Heart left ventricle (tissue), 16 donors: ENCODE measurements around the gene BRCA2. TPM values are rescaled to one million over a fixed set of nuclear protein-coding genes. Genes with fewer than 3 reads are reported as not detected.
A peak's percentile ranks its signal among the peaks of the same experiment; 100 is the strongest.

Experiments
- ATAC-seq, 4 donors: fragments of 200-7000 bp; cut with Tn5 transposase; one replicate each; pipeline ENCODE4 v1.9.1; 2020 to 2022; ENCODE audit warnings: moderate library complexity in 4 of 4, mild to moderate bottlenecking in 3 of 4, moderate number of reproducible peaks in 1 of 4
- DNase-seq, 5 donors: peaks; one replicate each; pipeline ENCODE4 v3.0.0-alpha.2; 2020
- H3K27ac ChIP-seq, 12 donors: fragments of 200-600 bp; sonication (generic) in 4 of 12; one replicate each; pipeline versions ENCODE4 v1.5.0 to v1.8.0; 2016 to 2022; ENCODE audit warnings: mild to moderate bottlenecking in 2 of 12
- H3K27me3 ChIP-seq, 9 donors: fragments of 200-600 bp; sonication (generic) in 2 of 9; one replicate each; pipeline versions ENCODE4 v1.5.1 to v1.8.0; 2016 to 2022; ENCODE audit warnings: mild to moderate bottlenecking in 3 of 9
- H3K36me3 ChIP-seq, 9 donors: fragments of 200-600 bp; sonication (generic) in 2 of 9; one replicate each; pipeline versions ENCODE4 v1.5.0 to v1.8.0; 2018 to 2022; ENCODE audit warnings: mild to moderate bottlenecking in 2 of 9
- H3K4me1 ChIP-seq, 12 donors: fragments of 200-600 bp; sonication (generic) in 4 of 12; one replicate each; pipeline versions ENCODE4 v1.5.0 to v1.8.0; 2016 to 2022; ENCODE audit warnings: mild to moderate bottlenecking in 3 of 12
- H3K4me3 ChIP-seq, 12 donors: fragments of 200-600 bp; sonication (generic) in 4 of 12; one replicate each; pipeline versions ENCODE4 v1.5.0 to v1.8.0; 2017 to 2022; ENCODE audit warnings: mild to moderate bottlenecking in 9 of 12, moderate library complexity in 4 of 12
- H3K9me3 ChIP-seq, 12 donors: fragments of 200-600 bp; sonication (generic) in 4 of 12; one replicate each; pipeline versions ENCODE4 v1.5.0 to v1.8.0; 2016 to 2022; ENCODE audit warnings: mild to moderate bottlenecking in 1 of 12
- POLR2A ChIP-seq, 2 donors: fragments of 450-650 bp; IDR thresholded peaks; one replicate each; pipeline ENCODE4 v1.6.1; 2017; ENCODE audit warnings: antibody characterized with exemption in 2 of 2, mild to moderate bottlenecking in 2 of 2, moderate library complexity in 2 of 2
- WGBS, 4 donors: extraction: QIAGEN DNeasy Blood & Tissue Kit in 2 of 4; methylation state at CpG; one replicate each; pipeline versions ENCODE4 v1.1.5 to v1.1.7; 2013 to 2018; 5-methylcytosine and 5-hydroxymethylcytosine counted together
- intact Hi-C, 10 donors: fragments of 100-400 bp; cut with DNase I; formaldehyde crosslinking; loops; one replicate each; pipeline versions ENCODE4 v1.11.1 to v1.14.2; 2022
- polyA plus RNA-seq, 2 donors: library from polyadenylated mRNA; stranded (reverse); fragments of 200-250 nt; gene quantifications; one replicate each; pipeline ENCODE4 v1.2.3, GENCODE V29; 2013
- total RNA-seq, 9 donors: library from RNA; depleted of rRNA in 2 of 9; stranded (reverse); fragments of >200 nt in 2 of 9; fragmentation: NEBNext Ultra II Directional in 3 of 9; extraction: Animal tissue kit (Norgen Biotek cat#: 25700) in 3 of 9; gene quantifications; one replicate each; pipeline versions ENCODE4 v1.1.0 to v1.2.4, GENCODE V29; 2016 to 2023
- TF ChIP-seq, protein P1 (sequence below), 12 donors: fragments of 200-600 bp; sonication (generic) in 4 of 12; IDR thresholded peaks; one replicate each; pipeline versions ENCODE4 v1.5.0 to v1.8.0; 2018 to 2022; ENCODE audit warnings: antibody characterized with exemption in 12 of 12, mild to moderate bottlenecking in 5 of 12
- donor health status: ischemic (EF 13 %, LVEDD 7.1; RV severe dilation, severe dysfunction).
- donor health status: healthy with polysubstance abuse.
- donor health status: DM: no; HTN: yes; CAD: no.
- donor health status: DM: no; HTN: no; CAD: no.
- donor health status: ischemic (EF 25% LVEDD 6.9; RV normal size, moderate dysfunction).
- donor health status: ischemic (EF 25% LVEDD 5.7; RV mildly dilated, moderate dysfunction).
- donor health status: healthy.
- donor health status: DM: yes; HTN: yes; CAD: no.
- donor health status: ischemic (EF 35%, LVEDD 5.7; RV mildly dilated, moderate dysfunction).
- donor health status: nonischemic (EF 11% LVEDD 7.7; RV severe dilation, severe dysfunction).
- donor health status: DM: yes; HTN: yes; CAD: no.
- donor health status: PGD.
- donor health status: ischemic (EF 29% LVEDD 5.4; RV normal size, mild dysfunction).
- donor health status: nonischemic (EF 23%, LVEDD 6.1; RV moderate dilation, normal function).

BRCA2 gene
- total and polyA plus RNA-seq, 11 donors = 0.04 to 5.2 (median 0.28) TPM

DNA sequence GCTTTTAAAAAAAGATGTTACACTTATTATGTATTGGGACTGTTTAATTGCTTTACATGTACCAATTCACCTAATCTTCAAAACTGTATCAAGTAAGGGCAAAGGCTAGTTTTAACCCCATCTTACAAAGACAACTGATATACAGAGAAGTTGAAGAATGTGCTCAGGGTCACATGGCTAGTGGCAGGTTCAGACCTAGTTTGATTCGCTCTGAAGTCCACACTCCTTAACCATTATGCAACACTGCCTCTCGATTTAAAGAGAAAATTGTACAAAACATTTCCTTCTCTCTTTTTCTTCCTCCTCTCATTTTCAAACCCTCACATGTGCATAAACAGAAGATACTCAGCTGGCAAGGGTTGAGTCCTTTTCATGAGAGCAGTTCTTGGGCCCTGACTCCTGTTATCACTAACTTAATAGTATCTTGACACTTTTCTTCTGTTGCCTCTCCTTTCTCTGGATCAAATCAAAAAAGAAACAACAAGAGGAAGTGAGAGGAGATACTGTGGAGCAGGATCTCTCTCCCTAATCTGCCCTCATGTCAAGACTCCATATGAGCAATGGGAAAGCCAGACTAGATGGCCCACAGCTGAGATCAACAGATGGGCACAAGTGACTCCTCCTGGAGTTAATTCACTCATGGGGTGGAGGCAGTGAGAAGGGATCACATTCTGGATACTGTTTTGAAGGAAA lies 131.6 kb downstream of the BRCA2 start:
- peak overlapping the region in 1 of 12 donors; percentile 65 for H3K27ac ChIP-seq
- DNase-seq (no peak), ATAC-seq (no peak)
- no peak overlapping the region for H3K4me3 ChIP-seq
- intact Hi-C loops = no loop called here
- H3K9me3 ChIP-seq = peaks cover 0 to 7% (median 0%) of the 10 kb centered on the region in 12 donors
- WGBS, 4 donors = 55 to 70% (median 64%) methylated on average over 2 of the region's 2 CpGs
- no peak for TF ChIP-seq POLR2A (IDR thresholded peaks at IDR 0.05)
- TF ChIP-seq, protein P1, sequence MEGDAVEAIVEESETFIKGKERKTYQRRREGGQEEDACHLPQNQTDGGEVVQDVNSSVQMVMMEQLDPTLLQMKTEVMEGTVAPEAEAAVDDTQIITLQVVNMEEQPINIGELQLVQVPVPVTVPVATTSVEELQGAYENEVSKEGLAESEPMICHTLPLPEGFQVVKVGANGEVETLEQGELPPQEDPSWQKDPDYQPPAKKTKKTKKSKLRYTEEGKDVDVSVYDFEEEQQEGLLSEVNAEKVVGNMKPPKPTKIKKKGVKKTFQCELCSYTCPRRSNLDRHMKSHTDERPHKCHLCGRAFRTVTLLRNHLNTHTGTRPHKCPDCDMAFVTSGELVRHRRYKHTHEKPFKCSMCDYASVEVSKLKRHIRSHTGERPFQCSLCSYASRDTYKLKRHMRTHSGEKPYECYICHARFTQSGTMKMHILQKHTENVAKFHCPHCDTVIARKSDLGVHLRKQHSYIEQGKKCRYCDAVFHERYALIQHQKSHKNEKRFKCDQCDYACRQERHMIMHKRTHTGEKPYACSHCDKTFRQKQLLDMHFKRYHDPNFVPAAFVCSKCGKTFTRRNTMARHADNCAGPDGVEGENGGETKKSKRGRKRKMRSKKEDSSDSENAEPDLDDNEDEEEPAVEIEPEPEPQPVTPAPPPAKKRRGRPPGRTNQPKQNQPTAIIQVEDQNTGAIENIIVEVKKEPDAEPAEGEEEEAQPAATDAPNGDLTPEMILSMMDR (IDR thresholded peaks at IDR 0.05) = no peak
- peaks cover 0 to 38% (median 4%) of the 10 kb centered on the region in 9 donors for H3K36me3 ChIP-seq
- H3K4me1 ChIP-seq = peaks cover 0 to 33% (median 3%) of the 10 kb centered on the region in 12 donors
- H3K27me3 ChIP-seq = no peaks in the 10 kb centered on the region

DNA sequence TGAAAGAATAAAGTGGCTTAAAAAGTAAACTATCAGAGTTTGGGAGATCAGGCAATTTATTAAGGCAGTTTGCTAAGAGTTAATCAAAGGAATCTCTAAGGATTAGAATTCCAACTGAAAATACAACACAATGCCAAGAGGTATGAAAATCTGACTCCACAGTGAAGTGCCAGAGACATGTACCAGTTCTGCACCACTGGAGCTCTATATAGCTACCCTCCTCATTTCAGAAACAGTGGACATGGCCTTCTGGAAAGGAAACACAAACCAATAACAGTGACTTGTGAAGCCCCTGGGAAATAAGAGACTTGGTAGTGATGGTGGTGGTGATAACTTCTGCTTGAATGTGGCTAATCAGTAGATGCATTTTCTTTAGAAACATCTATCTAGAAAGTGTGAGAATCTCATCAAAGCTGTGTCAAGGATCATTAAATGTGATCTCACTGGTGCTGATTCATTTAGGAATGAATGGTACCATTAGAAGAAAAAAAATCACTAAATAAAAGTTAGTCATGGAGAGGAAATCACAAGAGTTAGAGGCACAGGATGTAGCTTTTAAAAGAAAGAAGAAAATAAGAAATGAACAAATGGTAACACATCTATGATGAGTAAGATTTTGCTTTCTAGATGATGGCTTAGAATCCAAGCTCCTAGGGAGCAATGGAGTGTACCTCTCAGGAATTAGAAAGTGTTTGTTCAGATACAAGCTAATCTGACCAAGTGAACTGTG lies 132.8 kb downstream of the BRCA2 start:
- Histone ChIP-seq H3K4me3 (no peak overlapping the region), H3K36me3 (peaks cover 0 to 31% (median 6%) of the 10 kb centered on the region in 9 donors), H3K9me3 (peaks cover 0 to 13% (median 0%) of the 10 kb centered on the region in 12 donors), H3K27ac (peak overlapping the region in 1 of 12 donors; percentile 65), H3K27me3 (no peaks in the 10 kb centered on the region), H3K4me1 (peaks cover 0 to 39% (median 3%) of the 10 kb centered on the region in 12 donors)
- intact Hi-C loops = no loop called here
- no peak for DNase-seq
- no peak for ATAC-seq
- TF ChIP-seq, protein P1 (IDR thresholded peaks at IDR 0.05) = no peak
- no peak for TF ChIP-seq POLR2A (IDR thresholded peaks at IDR 0.05)

DNA sequence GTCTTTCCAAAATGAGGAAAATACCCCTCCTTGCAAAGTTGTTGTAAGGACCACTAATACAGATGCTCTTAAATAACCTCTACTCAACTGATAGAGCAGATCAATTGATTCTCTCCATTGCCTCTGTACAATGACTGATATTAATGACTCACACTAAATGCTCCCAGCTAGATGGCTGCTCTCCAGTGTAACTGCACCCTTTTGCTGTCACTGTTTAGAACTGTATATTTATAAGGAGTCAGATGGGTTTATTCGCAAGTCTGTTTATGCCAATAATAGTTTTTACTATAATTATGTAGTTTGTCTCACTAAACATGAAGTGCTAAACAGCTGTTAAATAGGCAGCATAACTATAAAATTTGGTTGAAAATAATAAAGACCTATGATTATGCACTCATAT lies 133.7 kb downstream of the BRCA2 start:
- H3K4me3 ChIP-seq = no peak overlapping the region
- WGBS, 4 donors = 97 to 100% (median 97%) methylated on average over 1 of the region's 1 CpG
- peaks cover 0 to 13% (median 0%) of the 10 kb centered on the region in 12 donors for H3K9me3 ChIP-seq
- ATAC-seq = no peak
- peaks cover 0 to 24% (median 0%) of the 10 kb centered on the region in 9 donors for H3K36me3 ChIP-seq
- no peak overlapping the region for H3K27ac ChIP-seq
- peaks cover 0 to 32% (median 3%) of the 10 kb centered on the region in 12 donors for H3K4me1 ChIP-seq
- H3K27me3 ChIP-seq = no peaks in the 10 kb centered on the region
- DNase-seq = no peak
- TF ChIP-seq POLR2A (IDR thresholded peaks at IDR 0.05) = no peak
- TF ChIP-seq, protein P1 (IDR thresholded peaks at IDR 0.05) = no peak
- intact Hi-C loops = no loop called here

Other genes with a start within 250 kb of the BRCA2 start
- not detected for gene ZAR1L, start 145 bp upstream of the BRCA2 start, total RNA-seq
- not detected for gene ZAR1L, start 145 bp upstream of the BRCA2 start, polyA plus RNA-seq
- gene N4BP2L1, start 112.6 kb downstream of the BRCA2 start, total RNA-seq = 10 to 100 TPM in 2 of 9 donors, 1 to 10 TPM in 7; 2.1 to 14.8 (median 4.5) TPM
- gene N4BP2L1, start 112.6 kb downstream of the BRCA2 start, polyA plus RNA-seq = 1 to 10 TPM; 3.2 to 8.2 TPM
- 100 to 1,000 TPM; 106 to 297 (median 142) TPM for gene N4BP2L2, start 223.3 kb downstream of the BRCA2 start, total RNA-seq
- 10 to 100 TPM; 40.4 to 53.8 TPM for gene N4BP2L2, start 223.3 kb downstream of the BRCA2 start, polyA plus RNA-seq